ENCODE results near the gene LRRN3. TPM values are rescaled to one million over a fixed set of nuclear protein-coding genes. Genes with fewer than 3 reads are reported as not detected.

The LRRN3 gene
- total and polyA plus RNA-seq, 2 of the 8 experiments (the other 6 are each of a cell fraction or from before 2014, with no cell fraction given) = 0.20 to 0.32 TPM

GRCh38 chr7:111113263-111114017 lies 22.5 kb downstream of the LRRN3 start (continued):
- TF ChIP-seq POLR2A (IDR thresholded peaks at IDR 0.05; ENCODE audit: control extremely low read depth in 1 of 2, low read depth in 2 of 2, low read length in 2 of 2) = no peak
- no peak for TF ChIP-seq KDM5A (IDR thresholded peaks at IDR 0.05; ENCODE audit: low read length)
- TF ChIP-seq TEAD4 (IDR thresholded peaks at IDR 0.05; ENCODE audit: low read depth, low read length) = no peak
- TF ChIP-seq JUN (IDR thresholded peaks at IDR 0.05; ENCODE audit: low read depth, low read length) = no peak

Data from H1 (cell line).